C4-2B (cell line): ENCODE results near the gene ARL6IP4.

Experiments
- H3K27ac ChIP-seq: fragments of 450-650 bp; 2 replicates; pipeline ENCODE4 v1.5.1; 2017
- ZFX ChIP-seq: fragments of 450-650 bp; IDR thresholded peaks from 2 replicates; pipeline ENCODE4 v1.6.1; 2017
- TF ChIP-seq, protein P1 (sequence below): fragments of 450-650 bp; conservative IDR thresholded peaks from 2 replicates; pipeline ENCODE4 v1.5.1; 2017; ENCODE audit warnings: mild to moderate bottlenecking

Gene ARL6IP4

DNA sequence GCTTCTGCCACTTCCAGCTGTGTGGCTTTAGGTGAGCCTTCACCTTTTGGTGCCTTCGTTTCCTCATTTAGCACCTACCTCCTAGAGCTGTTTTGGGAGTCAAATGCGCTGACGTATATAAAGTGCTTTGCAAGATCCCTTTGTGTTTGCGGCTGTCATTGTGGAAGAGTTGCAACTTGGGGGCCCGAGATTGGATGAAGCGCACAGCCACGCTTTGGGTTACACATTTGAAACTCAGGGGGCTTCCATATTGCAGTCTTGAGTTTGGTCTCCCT is 636 bp upstream of the ARL6IP4 start:
- TF ChIP-seq, protein P1, sequence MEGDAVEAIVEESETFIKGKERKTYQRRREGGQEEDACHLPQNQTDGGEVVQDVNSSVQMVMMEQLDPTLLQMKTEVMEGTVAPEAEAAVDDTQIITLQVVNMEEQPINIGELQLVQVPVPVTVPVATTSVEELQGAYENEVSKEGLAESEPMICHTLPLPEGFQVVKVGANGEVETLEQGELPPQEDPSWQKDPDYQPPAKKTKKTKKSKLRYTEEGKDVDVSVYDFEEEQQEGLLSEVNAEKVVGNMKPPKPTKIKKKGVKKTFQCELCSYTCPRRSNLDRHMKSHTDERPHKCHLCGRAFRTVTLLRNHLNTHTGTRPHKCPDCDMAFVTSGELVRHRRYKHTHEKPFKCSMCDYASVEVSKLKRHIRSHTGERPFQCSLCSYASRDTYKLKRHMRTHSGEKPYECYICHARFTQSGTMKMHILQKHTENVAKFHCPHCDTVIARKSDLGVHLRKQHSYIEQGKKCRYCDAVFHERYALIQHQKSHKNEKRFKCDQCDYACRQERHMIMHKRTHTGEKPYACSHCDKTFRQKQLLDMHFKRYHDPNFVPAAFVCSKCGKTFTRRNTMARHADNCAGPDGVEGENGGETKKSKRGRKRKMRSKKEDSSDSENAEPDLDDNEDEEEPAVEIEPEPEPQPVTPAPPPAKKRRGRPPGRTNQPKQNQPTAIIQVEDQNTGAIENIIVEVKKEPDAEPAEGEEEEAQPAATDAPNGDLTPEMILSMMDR: no peak
- TF ChIP-seq ZFX: no peak
- H3K27ac ChIP-seq: peak overlapping the region; percentile 86

DNA sequence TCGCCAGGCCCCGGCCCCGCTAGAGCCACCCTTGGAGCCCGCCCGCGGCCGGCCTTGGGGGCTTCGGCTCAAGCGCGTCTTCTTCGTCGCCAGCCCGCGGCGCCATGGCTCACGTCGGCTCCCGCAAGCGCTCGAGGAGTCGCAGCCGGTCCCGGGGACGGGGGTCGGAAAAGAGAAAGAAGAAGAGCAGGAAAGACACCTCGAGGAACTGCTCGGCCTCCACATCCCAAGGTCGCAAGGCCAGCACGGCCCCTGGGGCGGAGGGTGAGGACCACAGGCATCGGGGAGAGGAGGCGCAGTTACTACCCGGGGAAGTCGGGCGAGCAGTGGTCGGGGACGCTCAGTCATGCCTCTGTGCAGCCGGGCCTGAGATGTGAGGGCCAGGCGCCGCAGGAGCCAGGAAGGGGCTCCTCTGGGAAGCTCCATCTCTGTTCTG is 573 bp downstream of the ARL6IP4 start:
- TF ChIP-seq ZFX: peak; percentile 67; the same call in 1 of the 2 replicates
- TF ChIP-seq, protein P1: no peak
- H3K27ac ChIP-seq: peak overlapping the region; percentile 86

DNA sequence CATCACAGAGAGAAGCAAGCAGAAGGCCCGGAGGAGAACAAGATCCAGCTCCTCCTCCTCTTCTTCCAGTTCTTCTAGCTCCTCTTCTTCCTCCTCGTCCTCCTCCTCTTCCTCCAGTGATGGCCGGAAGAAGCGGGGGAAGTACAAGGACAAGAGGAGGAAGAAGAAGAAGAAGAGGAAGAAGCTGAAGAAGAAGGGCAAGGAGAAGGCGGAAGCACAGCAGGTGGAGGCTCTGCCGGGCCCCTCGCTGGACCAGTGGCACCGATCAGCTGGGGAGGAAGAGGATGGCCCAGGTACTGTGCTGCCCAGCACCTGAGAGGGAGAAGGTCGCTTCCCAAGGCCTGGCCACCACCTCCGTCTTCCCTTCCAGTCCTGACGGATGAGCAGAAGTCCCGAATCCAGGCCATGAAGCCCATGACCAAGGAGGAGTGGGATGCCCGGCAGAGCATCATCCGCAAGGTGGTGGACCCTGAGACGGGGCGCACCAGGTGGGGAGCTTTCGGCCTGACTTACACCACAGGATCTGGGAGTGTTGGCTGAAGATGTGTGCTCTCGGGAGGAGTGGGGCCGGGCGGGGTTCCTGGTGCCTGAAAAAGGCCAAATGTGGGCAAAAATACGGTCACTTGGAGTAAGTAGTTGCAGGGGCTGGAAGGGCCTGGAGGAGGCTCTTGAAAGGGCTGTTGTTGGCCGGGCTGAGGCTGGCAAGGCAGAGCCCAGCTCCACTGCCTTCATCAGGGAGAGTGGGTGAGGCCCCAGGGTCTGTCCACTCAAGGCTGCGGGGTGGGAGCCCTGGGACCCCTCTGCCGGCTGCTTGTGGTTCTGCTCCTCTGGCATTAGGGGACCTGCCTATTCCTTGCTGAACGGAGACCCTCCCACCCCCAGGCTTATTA is 1.4 kb downstream of the ARL6IP4 start:
- no peak for TF ChIP-seq ZFX
- TF ChIP-seq, protein P1: no peak
- H3K27ac ChIP-seq: peak overlapping the region; percentile 86

DNA sequence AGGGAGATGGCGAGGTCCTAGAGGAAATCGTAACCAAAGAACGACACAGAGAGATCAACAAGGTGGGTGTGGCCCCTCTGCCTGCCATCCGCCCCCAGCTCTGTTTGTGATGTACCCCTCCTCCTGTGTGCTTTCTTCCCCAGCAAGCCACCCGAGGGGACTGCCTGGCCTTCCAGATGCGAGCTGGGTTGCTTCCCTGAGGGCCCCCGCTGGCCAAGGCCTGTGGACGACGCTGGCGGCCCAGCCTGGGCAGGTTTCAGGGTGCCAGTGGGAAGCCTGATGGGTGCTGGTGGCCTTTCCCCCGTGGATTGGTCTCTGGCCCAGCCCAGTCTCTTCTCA is 2.0 kb downstream of the ARL6IP4 start:
- H3K27ac ChIP-seq: no peak overlapping the region
- no peak for TF ChIP-seq ZFX
- TF ChIP-seq, protein P1: no peak

DNA sequence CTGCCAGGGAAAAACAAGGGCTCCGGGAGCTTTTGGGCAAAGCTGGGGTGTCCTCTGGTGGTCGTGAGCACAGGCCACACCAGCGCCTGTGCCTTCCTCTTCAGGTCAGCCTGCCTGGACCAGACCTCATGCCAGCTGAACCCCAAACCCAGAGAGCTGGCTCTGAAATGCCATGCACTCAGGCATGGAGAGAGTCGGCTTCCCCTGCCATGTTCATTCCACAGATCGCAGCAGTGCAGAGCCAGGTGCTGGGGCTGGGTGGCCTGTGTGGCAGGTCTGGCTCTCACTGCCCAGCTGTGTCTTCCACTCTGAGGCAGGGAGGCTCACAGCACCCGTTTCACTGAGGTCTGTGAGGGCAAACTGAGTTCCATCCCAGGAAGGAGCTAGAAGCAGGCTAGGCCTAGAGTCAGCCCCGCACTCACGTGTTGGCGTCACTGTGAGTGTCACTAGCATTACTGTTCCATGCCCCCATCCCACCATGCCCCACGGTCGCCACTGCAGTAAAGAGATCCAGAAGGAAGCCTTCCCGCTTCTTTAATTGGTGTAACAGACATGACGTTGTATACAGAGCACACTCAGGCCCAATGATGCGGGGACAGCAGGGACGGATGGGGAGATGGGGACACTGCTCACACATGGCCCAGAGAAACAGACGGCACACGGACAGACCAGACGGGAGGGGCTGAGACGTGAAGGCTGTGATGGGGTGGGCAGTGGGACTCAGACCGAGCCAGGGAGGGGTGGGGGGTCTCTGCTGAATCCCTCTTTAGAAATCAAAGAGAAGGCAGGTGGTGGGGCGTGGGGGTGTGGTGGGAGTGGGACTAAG is 2.7 kb downstream of the ARL6IP4 start:
- TF ChIP-seq, protein P1: no peak
- no peak for TF ChIP-seq ZFX

DNA sequence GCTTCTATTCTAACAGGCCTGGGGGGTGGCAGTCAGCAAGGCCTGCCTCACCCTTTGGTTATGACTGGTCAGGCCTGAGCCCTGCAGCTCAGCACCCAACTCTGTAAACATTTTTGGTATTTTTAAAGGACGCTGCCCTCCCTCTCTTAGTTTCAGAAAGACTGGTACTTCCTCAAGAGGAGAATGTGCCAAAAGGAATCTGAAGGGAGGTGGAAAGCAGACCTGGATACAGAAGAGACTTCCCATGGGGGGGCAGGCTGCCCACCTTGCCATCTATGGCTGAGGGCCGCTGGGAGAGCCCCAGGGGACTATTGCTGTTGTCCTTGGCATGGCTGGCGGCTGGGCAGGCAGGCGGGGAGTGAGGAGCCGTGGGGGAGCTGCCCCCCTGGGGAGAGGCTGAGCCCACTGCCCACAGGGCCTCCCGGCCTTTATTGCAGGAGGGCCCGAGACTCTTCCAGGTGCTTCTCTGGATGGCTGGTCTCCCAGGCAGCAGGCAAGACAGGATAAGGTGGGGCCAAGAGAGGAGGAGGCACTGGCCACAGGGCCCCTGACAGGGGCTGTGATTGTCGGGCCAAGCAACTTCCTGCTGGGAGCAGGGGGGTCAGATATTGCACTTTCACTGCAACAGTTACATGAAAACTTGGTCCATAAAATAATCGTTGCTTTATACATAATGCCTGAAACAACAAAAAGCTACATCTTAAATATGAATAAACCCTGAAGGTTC is 3.5 kb downstream of the ARL6IP4 start:
- TF ChIP-seq ZFX: no peak
- TF ChIP-seq, protein P1: no peak
- H3K27ac ChIP-seq: no peak overlapping the region

More for the DNA sequence above, 2.7 kb downstream of the ARL6IP4 start:
- H3K27ac ChIP-seq: no peak overlapping the region
